ENCODE data around the gene MEIS2.

Gene MEIS2

DNA sequence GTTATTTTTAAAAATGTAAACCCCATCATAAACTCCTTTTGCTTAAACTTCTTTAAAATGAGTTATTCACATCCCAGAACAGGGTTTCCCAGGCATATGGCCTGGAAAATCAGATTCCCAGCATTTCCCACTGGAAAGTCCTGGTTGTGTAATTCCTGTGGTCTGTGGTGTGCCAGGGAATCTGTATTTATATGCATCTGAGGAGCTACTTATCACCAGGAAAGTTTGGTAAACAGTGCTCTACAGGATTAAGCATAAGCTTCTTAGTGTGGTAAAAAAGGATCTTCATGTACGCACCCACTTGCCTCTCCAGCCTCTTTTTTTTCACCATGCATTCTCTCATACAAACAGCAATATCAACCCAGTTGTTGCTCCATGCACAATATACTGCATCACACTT is 28.2 kb downstream of the MEIS2 start:
- no peak for DNase-seq

DNA sequence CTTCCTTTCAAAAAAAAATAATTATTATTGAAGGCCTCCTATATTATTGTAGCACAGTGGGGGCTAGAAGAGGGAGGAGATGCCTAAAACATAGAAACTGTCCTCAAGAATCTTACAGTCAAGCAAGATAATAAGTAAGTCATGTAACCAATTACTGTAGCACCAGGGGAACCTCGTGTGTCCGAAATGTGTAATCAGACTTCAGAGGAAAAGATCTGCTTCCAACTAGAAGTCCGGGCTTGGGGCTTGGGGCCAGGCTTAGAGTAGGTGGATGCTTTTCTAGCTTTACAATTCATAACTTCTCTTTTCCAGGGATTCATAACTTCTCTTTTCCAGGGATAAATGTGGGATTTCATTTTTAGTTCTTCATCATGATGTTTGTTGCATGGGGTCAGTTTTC is 29.2 kb downstream of the MEIS2 start:
- no peak for DNase-seq

DNA sequence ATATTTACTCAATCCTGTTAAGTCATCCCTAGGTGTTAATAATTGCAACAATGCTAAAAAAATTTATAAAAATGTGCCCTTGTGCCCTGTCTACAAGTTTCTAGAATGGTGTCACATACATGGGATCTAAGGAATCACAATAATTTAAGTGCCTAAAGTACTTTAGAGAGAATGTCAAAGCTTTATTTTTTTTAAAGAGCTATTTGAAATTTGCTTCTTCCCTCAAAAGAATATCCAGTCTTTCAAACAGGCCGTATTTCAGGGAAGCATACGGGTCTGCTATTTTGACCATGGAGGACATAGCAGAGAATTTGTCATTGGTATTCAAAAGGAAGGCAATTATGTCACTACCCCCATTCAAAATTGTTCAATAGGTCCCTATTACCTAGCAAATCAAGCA is 29.7 kb downstream of the MEIS2 start:
- DNase-seq: no peak

DNA sequence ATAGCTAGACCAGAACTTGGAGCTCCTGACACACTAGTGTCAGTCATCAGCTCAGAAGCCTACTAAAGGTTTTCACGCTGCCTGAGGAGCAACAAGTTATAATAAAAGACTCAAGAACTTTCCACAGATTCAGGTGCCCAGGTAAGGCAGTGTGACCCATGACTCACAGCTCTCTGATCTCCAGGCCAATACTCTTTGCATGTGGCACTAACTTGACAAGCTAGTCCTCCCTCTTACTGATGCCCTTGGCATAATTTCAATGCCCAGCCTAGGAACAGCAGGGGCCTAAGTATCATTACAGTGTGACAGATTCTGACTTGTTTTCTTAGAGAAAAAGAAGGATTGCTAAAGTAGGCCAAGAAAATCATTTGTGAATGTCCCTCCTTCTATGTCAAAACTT is 38.4 kb downstream of the MEIS2 start:
- no peak for DNase-seq

DNA sequence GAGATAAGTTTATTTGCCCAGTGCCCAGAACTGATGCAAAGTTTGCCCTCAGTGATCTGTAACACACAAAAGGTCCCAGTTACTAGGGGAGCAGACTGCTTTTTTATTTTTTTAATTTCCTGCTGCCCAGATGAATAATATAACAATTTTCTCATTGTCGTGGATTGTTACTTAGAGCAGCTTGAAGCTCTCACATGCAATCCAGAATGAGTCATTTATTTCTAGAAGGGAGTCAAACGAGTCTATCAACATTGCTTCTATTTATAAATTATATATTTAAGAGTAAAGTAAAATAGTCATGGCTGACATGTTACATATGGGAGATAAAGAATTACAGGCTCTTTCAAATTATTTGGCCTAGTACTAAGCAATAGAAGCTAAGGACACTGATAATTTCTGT is 41.3 kb downstream of the MEIS2 start:
- no peak for DNase-seq

DNA sequence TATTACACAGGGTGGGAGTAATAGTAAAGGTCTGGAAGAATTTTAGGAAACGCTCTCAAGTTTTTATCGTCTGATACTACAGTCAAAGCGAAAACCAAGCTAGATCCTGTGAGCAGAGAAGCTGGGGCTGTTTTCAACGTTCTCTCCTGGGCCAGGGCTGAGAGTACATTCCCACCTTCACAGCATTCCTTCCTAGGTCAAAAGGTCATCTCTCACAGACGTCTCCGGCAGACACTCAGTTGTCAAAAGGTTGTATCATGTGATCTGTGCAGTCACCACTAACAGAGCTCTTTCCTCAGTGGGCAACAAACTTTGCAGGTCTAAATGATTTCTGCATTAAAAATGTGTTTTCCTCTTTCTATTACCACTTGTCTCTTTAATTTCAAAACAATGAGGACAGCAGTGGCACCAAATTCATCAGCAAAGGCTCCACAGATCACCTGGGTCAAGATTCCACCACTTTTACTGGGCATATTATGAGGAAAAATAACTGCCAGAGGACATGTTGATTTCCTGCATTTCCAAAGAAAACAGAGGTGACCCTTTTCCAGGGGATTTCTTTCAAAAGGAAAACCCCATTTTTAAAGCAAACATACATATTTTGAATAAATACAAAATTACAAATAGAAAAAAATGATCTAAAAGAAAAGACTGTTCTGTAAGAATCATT is 41.9 kb downstream of the MEIS2 start:
- DNase-seq: no peak

DNA sequence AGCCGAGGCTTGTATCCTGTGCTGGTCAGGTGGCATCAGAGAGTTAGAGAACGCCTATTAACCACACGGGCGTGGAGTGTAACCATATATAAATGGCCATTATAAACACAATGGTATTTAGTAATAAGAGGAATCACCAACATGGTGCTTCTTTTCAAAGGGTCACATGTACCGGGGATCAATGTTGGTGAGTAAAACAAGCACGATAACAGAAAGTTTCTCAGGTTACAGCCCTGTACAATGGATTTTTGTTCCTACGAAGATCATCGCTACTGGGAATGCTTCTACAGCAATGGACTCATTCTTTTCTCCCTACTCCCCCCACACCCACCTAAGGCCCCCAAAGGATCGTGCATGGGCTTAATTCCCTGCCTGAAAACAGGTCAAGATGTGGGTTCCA is 42.5 kb downstream of the MEIS2 start:
- no peak for DNase-seq

DNA sequence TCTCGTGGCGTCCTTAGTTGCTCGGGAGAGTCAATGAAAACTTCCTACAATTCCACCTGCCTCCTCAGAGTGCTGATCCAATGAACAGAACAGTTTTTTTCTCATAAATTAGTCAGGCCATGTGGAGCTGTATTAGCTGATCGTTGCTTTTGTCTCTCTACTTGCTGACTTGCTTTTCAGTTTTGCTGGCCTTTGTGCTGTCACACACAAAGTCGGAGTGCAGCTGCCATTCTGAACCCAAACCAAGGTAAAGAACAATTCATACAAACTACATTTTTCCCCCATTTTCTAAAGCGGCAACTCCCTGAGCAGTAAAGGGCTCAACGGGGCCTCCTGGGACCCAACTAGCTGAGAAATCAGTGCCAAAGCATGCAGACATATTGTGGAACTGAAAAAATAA is 43.1 kb downstream of the MEIS2 start:
- DNase-seq: no peak

DNA sequence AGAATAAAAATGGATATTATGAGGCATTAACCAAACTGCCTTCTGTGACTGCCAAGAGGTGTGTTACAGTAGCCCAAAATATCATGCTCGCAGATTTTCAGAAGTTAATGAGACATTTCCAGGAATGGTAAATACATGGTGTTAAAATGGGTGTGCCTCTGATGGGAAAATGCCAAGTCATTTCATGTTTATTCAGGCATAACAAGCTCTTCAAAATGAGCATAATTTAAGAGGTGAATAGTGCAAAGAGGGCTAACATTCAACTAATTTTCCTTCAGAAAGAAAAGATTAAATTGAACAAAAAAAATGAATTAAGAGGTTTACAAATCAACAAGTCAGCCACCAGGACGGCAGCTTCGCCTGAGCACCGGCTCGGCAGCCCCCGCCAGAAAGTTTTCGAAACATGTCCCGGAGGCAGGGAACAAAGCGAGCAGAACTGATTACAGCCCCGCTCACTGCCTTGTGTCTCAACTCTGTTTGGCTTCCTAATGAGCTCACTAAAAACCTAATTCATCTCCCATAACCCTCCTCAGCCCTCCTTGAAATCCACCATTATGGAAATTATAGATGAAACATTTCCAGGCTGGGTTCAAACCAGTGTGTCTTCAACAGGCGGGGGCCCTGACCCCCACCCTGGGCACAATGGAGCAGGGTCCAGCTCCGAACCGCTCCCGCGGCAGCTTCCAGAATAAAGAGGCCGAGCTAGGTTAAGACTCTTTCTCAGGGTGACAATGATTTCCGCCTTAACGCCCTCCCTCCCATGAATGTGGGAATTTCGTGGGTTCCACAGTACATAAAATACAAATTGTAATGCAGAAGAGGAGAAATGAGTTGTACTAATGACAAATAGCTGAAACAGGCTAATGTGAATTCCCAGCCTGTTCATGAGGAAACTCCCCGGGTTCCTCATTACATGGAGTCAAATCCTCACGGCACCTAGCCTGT is 43.9 kb downstream of the MEIS2 start:
- DNase-seq: no peak

DNA sequence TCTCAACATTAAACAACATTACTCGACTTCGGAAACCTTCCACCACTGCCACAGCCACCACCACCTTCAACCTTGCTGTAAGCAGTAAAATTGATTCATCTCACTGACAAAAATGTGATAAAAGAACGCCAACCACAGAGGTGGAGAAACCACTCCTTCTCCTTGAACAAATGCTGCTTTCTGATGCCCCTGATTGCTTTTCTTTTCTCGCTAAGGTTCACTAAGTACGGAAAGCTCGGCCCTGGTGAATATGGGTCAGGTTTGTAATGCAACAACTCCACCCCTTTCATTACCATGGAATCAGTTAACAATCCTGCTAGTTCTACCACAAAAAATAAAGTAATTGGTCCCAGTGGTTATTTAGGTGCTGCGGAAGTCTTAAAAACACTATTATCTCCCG is 44.9 kb downstream of the MEIS2 start:
- DNase-seq: no peak

DNA sequence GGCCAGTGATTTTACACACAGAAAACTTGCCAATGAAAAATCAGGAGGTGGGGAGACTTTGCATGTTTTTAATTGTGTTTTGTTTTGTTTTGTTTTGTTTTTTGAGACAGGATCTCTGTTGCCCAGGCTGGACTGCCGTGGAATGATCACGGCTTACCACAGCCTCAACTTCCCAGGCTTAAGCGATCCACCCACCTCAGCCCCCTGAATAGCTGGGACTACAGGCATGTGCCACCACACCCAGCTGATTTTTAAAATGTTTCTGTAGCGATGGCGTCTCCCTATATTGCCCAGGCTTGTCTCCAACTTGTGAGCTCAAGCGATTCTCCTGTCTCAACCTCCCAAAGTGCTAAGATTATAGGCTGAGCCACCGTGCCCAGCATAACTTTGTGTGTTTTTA is 46.0 kb downstream of the MEIS2 start:
- no peak for DNase-seq

DNA sequence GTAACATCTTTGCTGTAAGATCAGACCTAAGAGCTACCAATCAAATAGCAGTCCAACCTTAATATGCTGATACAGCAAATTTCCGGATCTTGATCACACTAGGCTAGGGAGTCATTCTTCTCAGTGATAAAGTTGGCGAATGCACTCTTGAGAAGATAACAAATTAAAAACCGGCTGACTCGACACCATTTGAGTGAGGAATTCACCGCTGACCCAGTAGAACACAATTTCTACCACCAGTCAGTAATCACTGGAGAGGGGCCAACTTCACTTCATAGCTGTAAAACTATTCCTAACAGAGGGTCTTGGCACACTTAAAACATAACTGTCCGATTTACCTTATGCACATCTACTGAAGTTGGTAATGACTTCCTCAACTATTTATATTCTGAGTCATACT is 47.2 kb downstream of the MEIS2 start:
- DNase-seq: no peak

DNA sequence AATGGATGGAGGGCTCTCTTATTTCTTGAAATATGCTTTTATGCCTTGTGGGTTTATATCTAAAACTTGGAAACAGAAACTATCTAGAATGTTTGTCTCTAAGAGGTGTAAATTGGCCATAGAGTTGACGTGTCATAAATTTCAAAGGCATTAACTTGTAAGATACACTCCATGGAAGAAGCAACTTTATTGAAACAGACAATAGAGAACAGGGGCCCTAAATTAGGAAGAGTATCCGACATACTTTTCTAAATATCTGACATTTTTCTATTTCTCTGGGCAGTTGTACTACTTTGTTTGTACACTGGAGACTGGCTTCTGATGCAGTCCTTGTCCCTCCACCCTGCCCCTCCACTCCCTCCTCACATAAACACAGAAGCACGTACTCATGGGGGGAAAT is 50.0 kb downstream of the MEIS2 start:
- DNase-seq: no peak

DNA sequence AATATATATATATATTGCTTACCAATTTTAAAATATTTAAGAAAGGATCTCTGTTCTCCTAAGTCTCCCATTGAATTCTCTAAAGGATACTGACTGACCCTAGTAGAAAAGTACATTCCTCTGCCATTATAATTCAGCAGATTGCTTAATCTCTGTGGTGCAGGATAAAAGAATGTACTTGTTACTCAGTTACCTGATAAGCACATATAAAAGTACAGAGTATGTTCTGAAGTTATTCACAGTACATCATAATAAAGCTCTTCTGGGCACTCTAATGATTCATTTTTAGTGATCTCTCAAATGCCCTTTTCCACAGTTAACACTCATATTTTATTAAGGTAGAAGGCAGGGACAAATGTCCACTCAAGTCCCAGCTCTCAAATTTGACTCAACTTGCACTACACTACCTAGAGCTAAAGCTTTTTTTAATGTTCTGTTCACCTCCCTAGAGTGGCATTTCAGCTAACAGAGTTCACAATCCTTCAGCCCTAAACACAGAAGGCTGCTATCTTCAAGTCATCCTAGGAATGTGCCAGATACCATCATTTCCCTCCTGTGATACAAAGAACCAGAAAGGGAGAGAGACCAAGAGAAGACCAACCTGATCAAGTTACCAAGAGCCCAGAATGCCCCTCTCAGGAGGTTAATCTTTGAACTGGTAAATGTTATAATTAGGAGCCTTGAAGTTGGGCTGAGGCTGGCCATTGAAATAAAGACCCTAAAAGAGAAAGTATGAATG is 53.3 kb downstream of the MEIS2 start:
- DNase-seq: no peak

DNA sequence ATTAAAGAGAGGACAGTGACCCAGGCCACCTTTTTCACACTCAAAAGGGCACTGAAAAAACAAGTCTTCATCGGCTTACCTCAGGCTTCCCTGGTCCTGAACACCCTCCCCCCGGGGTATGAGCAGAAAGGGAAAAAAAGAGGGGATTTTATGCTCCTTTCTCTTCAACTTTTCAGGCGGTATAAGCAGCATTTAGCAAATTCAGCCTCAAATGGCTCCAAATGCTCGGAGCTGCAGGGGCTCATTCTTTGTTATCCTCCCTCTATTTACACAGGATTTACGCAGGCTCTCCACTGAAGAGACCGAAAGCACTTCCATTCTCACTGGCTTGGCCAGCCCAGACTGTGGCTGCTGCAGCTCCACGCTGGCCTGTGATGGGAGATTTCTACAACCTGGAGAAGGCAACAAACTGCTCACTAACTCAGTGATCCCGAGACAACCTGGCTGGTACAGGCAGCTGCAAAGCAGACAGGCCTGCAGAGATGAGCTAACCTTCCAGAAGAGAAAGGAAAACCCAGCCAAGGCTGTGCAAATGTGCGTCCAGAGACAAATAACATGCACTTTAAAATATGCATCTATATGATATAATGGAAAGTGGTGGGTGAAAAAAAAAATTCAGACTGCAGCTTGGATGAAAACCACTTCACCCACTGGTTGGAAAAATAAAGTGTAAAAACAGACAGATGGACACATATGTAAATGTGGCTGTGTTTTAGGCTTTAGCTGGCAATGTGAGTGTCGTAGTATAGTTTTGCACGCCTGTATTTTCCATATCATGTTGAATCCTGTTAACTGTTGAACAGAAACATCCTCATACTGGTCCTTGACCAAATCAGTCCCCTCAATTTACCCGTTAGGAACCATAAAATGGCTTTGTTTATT is 54.2 kb downstream of the MEIS2 start:
- DNase-seq: no peak

DNA sequence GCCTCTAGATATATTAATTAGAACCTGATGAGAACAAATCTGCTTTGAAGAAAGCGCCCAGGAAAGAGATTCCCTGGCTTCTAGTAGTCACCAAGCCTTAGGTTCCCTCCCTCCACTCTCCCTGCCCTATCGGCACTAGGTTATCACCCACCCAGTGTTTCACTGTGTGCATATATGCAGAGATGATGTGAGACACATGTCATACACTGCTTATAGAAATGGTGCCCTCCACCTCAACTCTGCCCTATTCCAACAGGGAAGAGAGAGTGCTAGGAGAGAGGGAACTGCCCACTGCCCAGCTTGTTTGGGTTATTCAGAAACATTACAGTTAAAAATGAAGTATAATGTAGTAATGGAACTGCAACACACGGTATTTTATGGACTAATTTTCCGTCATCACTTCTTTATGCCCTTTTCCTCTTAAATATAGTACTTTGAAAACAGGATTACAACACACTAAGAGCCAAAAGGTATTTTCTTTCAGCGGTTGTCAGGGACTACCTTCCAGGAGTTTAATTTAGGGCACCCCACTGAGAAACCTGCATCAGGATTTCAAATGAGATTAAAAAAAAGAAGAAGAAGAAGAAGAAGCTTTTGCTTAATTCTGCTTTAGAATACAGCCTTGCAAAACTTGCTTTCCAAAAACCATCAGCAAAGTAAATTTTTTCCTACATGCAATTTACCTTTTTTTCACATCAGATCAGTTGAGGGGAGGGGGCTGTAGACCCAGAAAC is 55.3 kb downstream of the MEIS2 start:
- no peak for DNase-seq

DNA sequence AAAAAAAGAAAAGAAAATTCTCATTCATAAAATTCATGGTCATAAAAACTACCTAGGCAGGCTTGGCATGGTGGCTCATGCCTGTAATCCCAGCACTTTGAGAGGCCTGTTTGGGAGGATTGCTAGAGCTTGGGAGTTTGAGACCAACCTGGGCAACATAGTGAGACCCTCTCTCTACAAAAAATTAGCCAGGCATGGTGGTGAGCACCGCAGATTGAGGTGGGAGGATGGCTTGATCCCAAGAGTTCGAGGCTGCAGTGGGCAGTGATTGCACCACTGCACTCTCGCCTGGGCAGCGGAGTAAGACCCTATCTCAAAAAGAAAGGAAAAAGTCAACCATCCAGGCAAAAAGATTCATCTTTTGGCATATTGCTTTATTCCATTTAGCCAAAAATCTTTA is 58.5 kb downstream of the MEIS2 start:
- DNase-seq: no peak

DNA sequence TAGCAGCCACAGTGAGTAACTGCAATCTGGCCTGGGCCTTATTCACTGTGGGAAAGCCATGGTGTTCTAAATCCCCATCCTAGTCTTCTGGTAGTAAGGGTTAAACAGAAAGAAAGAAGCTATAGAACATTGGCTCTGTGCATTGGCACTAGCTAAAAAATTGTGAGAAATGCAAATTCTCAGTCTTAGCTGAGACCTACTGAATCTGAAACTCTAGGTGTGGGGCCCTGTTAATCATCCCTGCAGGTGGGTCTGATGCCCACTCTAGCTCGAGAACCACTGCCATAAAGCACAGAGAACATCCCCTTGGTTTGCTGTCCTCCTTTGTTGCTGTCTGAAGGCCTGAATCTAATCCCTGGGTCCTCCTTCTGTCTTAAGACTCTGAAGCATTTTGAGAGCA is 59.3 kb downstream of the MEIS2 start:
- DNase-seq: no peak

DNA sequence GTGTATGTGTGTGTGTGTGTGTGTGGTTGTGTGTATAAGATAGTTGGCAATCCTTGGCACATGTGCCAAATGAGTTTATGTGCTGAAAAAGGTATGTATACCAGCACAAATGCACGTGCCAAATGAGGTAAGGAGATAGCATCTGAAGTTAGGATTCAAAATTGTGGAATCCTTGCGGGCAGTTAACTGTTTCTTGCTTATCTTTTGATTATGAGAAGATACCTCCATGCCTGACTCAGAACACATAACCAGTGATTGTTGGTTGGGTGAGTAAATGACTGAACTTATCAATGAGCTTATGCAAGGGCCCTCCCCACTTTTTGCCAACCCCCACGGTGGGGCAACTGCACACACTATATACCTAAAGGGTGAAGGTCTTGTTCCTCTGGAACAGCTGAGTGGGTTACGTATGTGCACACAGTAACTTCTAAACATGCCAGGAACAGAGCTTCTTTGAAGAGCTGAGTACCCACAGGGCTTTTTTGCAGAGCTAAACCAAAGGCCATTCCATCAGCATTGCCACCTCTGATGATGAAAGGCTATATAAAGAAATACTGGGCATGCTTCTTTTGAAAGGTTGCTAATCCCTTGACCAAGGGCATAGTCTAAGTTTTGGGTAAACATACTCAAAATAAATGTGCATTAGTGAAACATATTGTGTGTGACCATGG is 60.1 kb downstream of the MEIS2 start:
- DNase-seq: no peak

DNA sequence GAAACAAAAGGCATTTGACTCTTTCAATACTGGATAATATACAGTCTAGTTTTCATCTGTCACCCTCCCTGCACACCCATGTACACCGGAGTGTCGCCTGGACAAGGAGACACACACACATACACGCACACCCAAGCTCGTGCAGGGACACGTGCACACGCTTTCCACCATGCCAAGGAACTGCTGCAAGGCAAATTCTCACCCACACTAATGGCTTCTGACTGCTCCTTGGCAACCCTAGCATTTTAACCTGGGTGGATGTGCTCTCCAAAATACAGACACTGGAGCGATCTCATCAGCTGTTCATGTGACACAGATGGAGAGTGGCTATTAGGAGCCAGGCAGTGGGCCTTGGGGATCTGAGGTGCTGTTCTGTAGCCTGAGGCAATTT is 61.6 kb downstream of the MEIS2 start:
- no peak for DNase-seq

All from stimulated activated CD4-positive, alpha-beta T cell treated with anti-CD3 and anti-CD28 coated beads, Interleukin-4, amount 100 ng/mL, for 24 hours (primary cell).